Left renal cortex interstitium (tissue), 4 donors: Measurements from ENCODE around the gene GLCE. TPM values are rescaled to one million over a fixed set of nuclear protein-coding genes. Genes with fewer than 3 reads are reported as not detected.

Experiments
- DNase-seq, 4 donors: peaks; one replicate each; pipeline ENCODE4 v3.0.0-alpha.2; 2013; ENCODE audit warnings: low read depth in 4 of 4, low spot score in 2 of 4, missing footprints in 1 of 4
- polyA plus RNA-seq, 4 donors: library from polyadenylated mRNA; unstranded; fragments of 120-200 nt; gene quantifications; one replicate each; pipeline ENCODE4 v1.2.1, GENCODE V29; 2013; ENCODE audit not compliant: insufficient read length in 4 of 4

Gene GLCE
- polyA plus RNA-seq, 4 donors = 38.9 to 49.9 (median 43.8) TPM

- no peak for DNase-seq
Measured at GRCh38 chr15:69194025-69194827, 33.8 kb downstream of the GLCE start.

- no peak for DNase-seq
Measured at GRCh38 chr15:69194854-69195253, 34.4 kb downstream of the GLCE start.

- no peak for DNase-seq
Measured at GRCh38 chr15:69200832-69201745, 40.7 kb downstream of the GLCE start.

- no peak for DNase-seq
Measured at GRCh38 chr15:69206079-69206478, 45.6 kb downstream of the GLCE start.

- no peak for DNase-seq
Measured at GRCh38 chr15:69209661-69210060, 49.2 kb downstream of the GLCE start.

GRCh38 chr15:69210574-69210973, 50.1 kb downstream of the GLCE start:
- no peak for DNase-seq

GRCh38 chr15:69213786-69214185, 53.4 kb downstream of the GLCE start:
- DNase-seq = no peak

GRCh38 chr15:69215314-69216035, 55.0 kb downstream of the GLCE start:
- no peak for DNase-seq

- DNase-seq = no peak
Measured at GRCh38 chr15:69217381-69217780, 56.9 kb downstream of the GLCE start.

- no peak for DNase-seq
Measured at GRCh38 chr15:69219690-69220089, 59.3 kb downstream of the GLCE start.

GRCh38 chr15:69222002-69222474, 61.6 kb downstream of the GLCE start:
- no peak for DNase-seq

GRCh38 chr15:69223083-69223813, 62.8 kb downstream of the GLCE start:
- no peak for DNase-seq

GRCh38 chr15:69224383-69224782, 63.9 kb downstream of the GLCE start:
- DNase-seq = no peak

GRCh38 chr15:69225355-69226022, 65.1 kb downstream of the GLCE start:
- no peak for DNase-seq

GRCh38 chr15:69226023-69226355, 65.6 kb downstream of the GLCE start:
- DNase-seq = no peak

GRCh38 chr15:69232144-69232543, 71.7 kb downstream of the GLCE start:
- no peak for DNase-seq

GRCh38 chr15:69232765-69233164, 72.3 kb downstream of the GLCE start:
- DNase-seq = no peak

- no peak for DNase-seq
Measured at GRCh38 chr15:69234676-69235075, 74.2 kb downstream of the GLCE start.

- no peak for DNase-seq
Measured at GRCh38 chr15:69236505-69236904, 76.1 kb downstream of the GLCE start.

- no peak for DNase-seq
Measured at GRCh38 chr15:69237718-69238117, 77.3 kb downstream of the GLCE start.
